ENCODE results near the gene GRSF1. TPM values are rescaled to one million over a fixed set of nuclear protein-coding genes. Genes with fewer than 3 reads are reported as not detected.
"Not testable (repeated sequence)": the region's sequence is repeated elsewhere in the genome, so short reads cannot be mapped to it uniquely, and the experiment has no call there.

The GRSF1 gene
- total RNA-seq, 1 experiment from 2014 or later, result 98.5 TPM

DNA sequence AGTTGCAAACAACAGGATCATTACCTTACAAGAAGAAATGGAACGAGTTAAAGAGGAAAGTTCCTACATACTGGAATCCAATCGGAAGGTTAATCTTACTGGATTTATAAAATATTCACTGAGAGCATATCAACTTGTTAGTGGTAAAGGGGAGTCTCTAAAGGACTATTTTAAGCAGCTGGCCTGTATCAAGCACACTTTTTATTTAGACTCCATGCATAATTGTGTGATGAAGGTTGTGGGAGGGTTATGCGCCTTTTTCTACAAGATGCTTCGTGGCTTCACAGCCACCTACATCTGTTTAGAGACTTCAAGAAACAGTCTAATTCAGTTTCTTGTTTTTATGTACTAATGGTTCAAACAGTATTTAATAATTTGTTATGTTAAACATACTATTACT is 56.6 kb downstream of the GRSF1 start (continued):
- TF ChIP-seq, protein P1, sequence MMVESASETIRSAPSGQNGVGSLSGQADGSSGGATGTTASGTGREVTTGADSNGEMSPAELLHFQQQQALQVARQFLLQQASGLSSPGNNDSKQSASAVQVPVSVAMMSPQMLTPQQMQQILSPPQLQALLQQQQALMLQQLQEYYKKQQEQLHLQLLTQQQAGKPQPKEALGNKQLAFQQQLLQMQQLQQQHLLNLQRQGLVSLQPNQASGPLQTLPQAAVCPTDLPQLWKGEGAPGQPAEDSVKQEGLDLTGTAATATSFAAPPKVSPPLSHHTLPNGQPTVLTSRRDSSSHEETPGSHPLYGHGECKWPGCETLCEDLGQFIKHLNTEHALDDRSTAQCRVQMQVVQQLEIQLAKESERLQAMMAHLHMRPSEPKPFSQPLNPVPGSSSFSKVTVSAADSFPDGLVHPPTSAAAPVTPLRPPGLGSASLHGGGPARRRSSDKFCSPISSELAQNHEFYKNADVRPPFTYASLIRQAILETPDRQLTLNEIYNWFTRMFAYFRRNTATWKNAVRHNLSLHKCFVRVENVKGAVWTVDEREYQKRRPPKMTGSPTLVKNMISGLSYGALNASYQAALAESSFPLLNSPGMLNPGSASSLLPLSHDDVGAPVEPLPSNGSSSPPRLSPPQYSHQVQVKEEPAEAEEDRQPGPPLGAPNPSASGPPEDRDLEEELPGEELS (CRISPR knock-in tag; IDR thresholded peaks at IDR 0.05), result no peak
- TF ChIP-seq, protein P2, sequence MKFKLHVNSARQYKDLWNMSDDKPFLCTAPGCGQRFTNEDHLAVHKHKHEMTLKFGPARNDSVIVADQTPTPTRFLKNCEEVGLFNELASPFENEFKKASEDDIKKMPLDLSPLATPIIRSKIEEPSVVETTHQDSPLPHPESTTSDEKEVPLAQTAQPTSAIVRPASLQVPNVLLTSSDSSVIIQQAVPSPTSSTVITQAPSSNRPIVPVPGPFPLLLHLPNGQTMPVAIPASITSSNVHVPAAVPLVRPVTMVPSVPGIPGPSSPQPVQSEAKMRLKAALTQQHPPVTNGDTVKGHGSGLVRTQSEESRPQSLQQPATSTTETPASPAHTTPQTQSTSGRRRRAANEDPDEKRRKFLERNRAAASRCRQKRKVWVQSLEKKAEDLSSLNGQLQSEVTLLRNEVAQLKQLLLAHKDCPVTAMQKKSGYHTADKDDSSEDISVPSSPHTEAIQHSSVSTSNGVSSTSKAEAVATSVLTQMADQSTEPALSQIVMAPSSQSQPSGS (CRISPR knock-in tag; IDR thresholded peaks at IDR 0.05; ENCODE audit: borderline replicate concordance, low read depth), result no peak
- no peak for TF ChIP-seq ZNF219 (CRISPR knock-in tag; IDR thresholded peaks at IDR 0.05; ENCODE audit: borderline replicate concordance)
- TF ChIP-seq MYBL2 (CRISPR knock-in tag; IDR thresholded peaks at IDR 0.05), result no peak
- no peak for TF ChIP-seq ELF4 (CRISPR knock-in tag; IDR thresholded peaks at IDR 0.05; ENCODE audit: low read depth)
- no peak for TF ChIP-seq FOXJ3 (CRISPR knock-in tag; IDR thresholded peaks at IDR 0.05; ENCODE audit: borderline replicate concordance)

DNA sequence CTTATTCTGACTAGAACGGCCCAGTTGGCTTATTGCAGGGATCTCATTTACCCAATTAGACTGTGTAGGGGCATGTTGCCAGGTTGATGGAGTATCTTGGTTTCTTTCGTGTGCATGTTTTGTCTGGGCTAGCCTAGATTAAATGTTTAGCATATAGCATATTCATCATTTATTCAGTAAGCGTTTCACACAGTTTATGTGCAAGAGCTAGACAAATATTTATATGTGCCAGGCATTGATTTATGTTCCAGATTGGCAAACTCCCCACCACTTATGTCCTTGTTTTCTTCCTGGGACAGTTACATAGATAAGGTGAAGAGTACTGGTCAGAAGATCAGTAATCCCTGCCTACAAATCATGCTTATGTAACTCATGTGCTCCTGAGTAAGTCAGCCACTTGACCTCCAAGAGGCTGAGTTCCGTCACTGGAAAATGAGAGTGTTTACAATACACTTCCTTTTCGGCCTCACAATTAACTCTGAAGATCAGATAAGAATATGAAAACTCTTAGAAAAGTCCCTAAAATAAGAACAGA is 60.7 kb downstream of the GRSF1 start:
- no peaks in the 10 kb centered on the region for H3K9me3 Mint-ChIP-seq
- no peaks in the 10 kb centered on the region for H3K27me3 Mint-ChIP-seq (ENCODE audit: low read depth)
- H3K27ac Mint-ChIP-seq, result no peak overlapping the region
- CTCF ChIA-PET, result no interaction called here
- ATAC-seq (no peak), DNase-seq (ENCODE audit: low spot score) (no peak)
- TF ChIP-seq, protein P3, sequence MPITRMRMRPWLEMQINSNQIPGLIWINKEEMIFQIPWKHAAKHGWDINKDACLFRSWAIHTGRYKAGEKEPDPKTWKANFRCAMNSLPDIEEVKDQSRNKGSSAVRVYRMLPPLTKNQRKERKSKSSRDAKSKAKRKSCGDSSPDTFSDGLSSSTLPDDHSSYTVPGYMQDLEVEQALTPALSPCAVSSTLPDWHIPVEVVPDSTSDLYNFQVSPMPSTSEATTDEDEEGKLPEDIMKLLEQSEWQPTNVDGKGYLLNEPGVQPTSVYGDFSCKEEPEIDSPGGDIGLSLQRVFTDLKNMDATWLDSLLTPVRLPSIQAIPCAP (CRISPR knock-in tag; IDR thresholded peaks at IDR 0.05), result no peak
- TF ChIP-seq ZNF121 (CRISPR knock-in tag; IDR thresholded peaks at IDR 0.05), result no peak
- no peak for TF ChIP-seq NFYB (CRISPR knock-in tag; conservative IDR thresholded peaks at IDR 0.05; ENCODE audit: low read depth)
- TF ChIP-seq, protein P4, sequence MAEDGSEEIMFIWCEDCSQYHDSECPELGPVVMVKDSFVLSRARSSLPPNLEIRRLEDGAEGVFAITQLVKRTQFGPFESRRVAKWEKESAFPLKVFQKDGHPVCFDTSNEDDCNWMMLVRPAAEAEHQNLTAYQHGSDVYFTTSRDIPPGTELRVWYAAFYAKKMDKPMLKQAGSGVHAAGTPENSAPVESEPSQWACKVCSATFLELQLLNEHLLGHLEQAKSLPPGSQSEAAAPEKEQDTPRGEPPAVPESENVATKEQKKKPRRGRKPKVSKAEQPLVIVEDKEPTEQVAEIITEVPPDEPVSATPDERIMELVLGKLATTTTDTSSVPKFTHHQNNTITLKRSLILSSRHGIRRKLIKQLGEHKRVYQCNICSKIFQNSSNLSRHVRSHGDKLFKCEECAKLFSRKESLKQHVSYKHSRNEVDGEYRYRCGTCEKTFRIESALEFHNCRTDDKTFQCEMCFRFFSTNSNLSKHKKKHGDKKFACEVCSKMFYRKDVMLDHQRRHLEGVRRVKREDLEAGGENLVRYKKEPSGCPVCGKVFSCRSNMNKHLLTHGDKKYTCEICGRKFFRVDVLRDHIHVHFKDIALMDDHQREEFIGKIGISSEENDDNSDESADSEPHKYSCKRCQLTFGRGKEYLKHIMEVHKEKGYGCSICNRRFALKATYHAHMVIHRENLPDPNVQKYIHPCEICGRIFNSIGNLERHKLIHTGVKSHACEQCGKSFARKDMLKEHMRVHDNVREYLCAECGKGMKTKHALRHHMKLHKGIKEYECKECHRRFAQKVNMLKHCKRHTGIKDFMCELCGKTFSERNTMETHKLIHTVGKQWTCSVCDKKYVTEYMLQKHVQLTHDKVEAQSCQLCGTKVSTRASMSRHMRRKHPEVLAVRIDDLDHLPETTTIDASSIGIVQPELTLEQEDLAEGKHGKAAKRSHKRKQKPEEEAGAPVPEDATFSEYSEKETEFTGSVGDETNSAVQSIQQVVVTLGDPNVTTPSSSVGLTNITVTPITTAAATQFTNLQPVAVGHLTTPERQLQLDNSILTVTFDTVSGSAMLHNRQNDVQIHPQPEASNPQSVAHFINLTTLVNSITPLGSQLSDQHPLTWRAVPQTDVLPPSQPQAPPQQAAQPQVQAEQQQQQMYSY (CRISPR knock-in tag; IDR thresholded peaks at IDR 0.05), result no peak
- TF ChIP-seq, protein P5, sequence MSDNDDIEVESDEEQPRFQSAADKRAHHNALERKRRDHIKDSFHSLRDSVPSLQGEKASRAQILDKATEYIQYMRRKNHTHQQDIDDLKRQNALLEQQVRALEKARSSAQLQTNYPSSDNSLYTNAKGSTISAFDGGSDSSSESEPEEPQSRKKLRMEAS (CRISPR knock-in tag; IDR thresholded peaks at IDR 0.05), result no peak
- no peak overlapping the region for H3K4me3 Mint-ChIP-seq
- H3K36me3 Mint-ChIP-seq, result no peaks in the 10 kb centered on the region
- POLR2A ChIA-PET, result no interaction called here
- H3K4me1 Mint-ChIP-seq, result no peaks in the 10 kb centered on the region

DNA sequence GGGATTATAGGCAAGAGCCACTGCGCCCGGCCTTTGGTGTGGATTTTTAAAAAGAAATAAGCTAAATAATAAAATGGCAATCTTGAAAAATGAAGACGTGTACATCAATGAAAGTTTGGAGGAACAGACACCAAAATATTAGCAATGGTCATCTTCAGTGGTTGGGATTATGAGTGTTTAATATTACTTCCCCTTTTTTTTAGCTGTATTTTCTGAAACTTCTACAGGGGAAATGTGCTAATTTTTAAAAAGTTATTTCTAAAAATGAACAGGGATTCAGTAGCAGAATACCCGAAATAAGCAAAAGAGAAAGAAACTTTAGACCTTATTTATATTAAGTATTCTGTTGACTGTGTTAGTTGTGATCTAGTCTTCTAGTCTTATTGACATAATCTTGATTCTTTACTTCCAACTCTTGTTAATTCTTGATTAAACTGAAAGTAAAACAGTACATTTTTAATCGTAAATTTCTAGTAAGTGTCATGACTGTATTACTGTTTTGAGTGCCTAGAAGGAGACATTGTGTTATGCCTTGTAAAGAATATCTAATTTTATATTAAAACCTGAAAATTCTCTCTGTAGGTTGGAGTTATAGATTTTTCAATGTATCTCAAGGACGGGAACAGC is 66.6 kb downstream of the GRSF1 start:
- no peaks in the 10 kb centered on the region for H3K9me3 Mint-ChIP-seq
- no peak overlapping the region for H3K27ac Mint-ChIP-seq
- POLR2A ChIA-PET, result no interaction called here
- TF ChIP-seq TEAD4 (CRISPR knock-in tag; IDR thresholded peaks at IDR 0.05), result no peak
- TF ChIP-seq, protein P2 (CRISPR knock-in tag; IDR thresholded peaks at IDR 0.05; ENCODE audit: borderline replicate concordance, low read depth), result no peak
- ATAC-seq, result no peak
- no peaks in the 10 kb centered on the region for H3K27me3 Mint-ChIP-seq (ENCODE audit: low read depth)
- no peak for DNase-seq (ENCODE audit: low spot score)
- no peak overlapping the region for H3K4me3 Mint-ChIP-seq
- H3K4me1 Mint-ChIP-seq, result no peaks in the 10 kb centered on the region
- CTCF ChIA-PET, result no interaction called here
- peaks cover 10% of the 10 kb centered on the region for H3K36me3 Mint-ChIP-seq

DNA sequence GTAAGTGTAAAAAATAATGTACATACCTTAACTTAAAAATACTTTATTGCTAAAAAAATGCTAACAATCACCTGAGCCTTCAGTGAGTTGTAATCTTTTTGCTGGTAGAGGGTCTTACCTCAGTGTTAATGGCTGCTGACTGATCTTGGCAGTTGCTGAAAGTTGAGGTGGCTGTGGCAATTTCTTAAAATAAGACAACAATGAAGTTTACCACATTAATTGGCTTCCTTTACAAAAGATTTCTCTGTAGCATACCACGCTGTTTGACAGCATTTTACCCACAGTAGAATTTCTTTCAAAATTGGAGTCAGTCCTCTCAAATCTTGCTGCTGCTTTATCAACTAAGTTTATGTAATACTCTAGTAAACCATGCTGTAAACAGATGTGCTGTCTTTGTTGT is 70.3 kb downstream of the GRSF1 start:
- ATAC-seq, POLR2A ChIA-PET, H3K4me3 Mint-ChIP-seq: not testable (repeated sequence)

More for the DNA sequence above, 70.3 kb downstream of the GRSF1 start:
- CTCF ChIA-PET; H3K27me3 Mint-ChIP-seq (ENCODE audit: low read depth); DNase-seq (ENCODE audit: low spot score); H3K27ac Mint-ChIP-seq; H3K4me1 Mint-ChIP-seq; H3K9me3 Mint-ChIP-seq: not testable (repeated sequence)
- peaks cover 22% of the 10 kb centered on the region for H3K36me3 Mint-ChIP-seq
